ENCODE measurements around the gene CHST3.
"Not testable (repeated sequence)": the region's sequence is repeated elsewhere in the genome, so short reads cannot be mapped to it uniquely, and the experiment has no call there.

The CHST3 gene

DNA sequence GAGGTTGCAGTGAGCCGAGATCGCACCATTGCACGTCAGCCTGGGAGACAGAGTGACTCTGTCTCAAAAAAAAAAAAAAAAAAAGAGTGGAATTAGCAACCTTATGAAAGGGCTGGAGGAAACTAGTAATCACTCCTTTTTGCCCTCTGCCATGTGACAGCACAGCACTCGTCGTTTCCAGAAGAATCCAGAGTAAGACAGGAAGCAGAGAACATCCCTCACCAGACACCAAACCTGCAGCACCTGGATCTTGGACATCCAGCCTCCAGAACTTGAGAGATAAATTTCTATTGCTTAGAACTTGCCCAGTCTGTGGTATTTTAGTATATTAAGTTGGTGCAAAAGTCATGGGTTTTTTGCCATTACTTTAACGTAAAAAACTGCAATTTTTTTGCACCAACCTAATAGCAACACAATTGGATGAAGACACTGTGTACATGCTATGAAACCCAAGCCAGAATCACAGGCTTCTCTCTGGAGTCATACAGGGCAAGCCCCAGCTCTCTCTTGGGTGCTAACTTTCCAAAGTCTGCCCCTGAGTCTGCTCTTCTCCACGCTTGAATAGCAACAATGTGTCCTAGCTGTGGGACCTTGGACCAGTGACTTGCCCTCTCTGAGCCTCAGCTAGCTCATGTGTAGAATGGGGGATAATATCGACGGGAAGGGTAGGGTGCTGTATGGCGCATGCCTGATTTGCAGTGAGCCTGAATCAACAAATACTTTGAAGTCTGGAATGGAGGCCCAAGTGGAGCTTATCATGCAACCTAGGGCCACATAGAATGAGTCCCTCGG lies 55.1 kb downstream of the CHST3 start:
- in situ Hi-C loops (cut with MboI; ENCODE audit: low pct_unique_long_range_greater_than_20kb, low sequenced_read_pairs) = no loop called here
- DNase-seq = no peak

- in situ Hi-C loops (cut with MboI; ENCODE audit: low pct_unique_long_range_greater_than_20kb, low sequenced_read_pairs) = no loop called here
- DNase-seq = peak; percentile 48
These were observed 57.0 kb downstream of the CHST3 start for GRCh38 chr10:72020914-72021809.

DNA sequence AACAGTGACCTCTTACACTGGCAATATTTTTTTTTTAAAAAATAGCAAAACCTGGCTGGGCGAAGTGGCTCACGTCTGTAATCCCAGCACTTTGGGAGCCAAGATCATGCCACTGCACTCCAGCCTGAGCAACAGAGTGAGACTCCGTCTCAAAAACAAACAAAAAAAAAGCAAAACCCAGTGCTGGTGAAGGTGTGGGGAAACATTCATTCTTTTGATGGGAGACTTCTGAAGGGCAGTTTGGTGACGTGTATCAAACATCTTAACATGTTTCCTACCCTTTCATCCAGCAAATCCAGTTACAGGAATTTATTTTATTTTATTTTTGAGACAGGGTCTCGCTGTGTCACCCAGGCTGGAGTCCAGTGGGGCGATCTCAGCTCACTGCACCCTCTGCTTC lies 58.0 kb downstream of the CHST3 start:
- in situ Hi-C loops (cut with MboI; ENCODE audit: low pct_unique_long_range_greater_than_20kb, low sequenced_read_pairs) = no loop called here
- DNase-seq = no peak

- DNase-seq = no peak
- in situ Hi-C loops (cut with MboI; ENCODE audit: low pct_unique_long_range_greater_than_20kb, low sequenced_read_pairs) = no loop called here
These were observed 60.4 kb downstream of the CHST3 start for GRCh38 chr10:72024596-72024995.

GRCh38 chr10:72025400-72025799 lies 61.2 kb downstream of the CHST3 start:
- in situ Hi-C loops (cut with MboI; ENCODE audit: low pct_unique_long_range_greater_than_20kb, low sequenced_read_pairs) = no loop called here
- DNase-seq = no peak

DNA sequence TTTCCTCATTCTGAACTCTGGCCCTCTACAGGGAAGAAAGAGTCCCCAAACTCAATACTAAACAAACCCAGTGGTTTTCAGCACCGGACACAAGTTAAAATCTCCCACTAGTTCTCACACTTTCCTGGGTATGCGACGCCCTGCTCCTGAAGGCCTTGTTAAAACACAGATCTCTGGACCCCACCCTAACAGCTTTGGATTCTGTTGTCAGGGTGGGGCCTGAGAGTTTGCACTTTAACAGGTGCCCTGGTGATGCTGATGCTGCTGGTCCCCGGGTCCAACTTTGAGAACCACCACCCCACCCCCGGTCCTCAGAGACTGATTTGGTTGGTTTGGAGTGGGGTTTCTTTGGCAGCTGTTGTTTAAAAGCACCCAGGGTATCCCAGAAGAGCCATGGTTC lies 61.6 kb downstream of the CHST3 start:
- DNase-seq = no peak
- in situ Hi-C loops (cut with MboI; ENCODE audit: low pct_unique_long_range_greater_than_20kb, low sequenced_read_pairs) = no loop called here

GRCh38 chr10:72026278-72027111 lies 62.3 kb downstream of the CHST3 start:
- in situ Hi-C loops (cut with MboI; ENCODE audit: low pct_unique_long_range_greater_than_20kb, low sequenced_read_pairs) = no loop called here

DNA sequence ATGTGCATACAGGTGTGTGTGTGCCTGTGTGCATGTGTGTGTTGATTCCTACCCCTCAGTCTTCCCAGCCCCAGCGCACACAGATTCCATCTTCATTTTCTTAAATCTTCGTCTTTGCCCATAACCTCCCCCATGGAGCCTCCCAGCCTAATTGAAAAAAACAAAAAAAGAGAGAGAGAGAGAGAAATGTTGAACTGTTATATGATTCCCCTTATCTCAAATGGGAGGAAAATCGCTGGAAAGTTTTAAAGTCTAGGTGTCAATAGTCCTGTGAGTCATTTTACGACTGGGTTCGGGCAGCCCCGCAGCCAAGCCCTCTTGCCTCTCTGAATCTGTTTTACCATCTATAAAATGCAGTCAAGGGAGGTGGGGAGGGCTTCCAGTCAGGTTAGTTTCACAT lies 63.3 kb downstream of the CHST3 start:
- DNase-seq = no peak
- in situ Hi-C loops (cut with MboI; ENCODE audit: low pct_unique_long_range_greater_than_20kb, low sequenced_read_pairs) = no loop called here

More at GRCh38 chr10:72026278-72027111, 62.3 kb downstream of the CHST3 start:
- no peak for DNase-seq

DNA sequence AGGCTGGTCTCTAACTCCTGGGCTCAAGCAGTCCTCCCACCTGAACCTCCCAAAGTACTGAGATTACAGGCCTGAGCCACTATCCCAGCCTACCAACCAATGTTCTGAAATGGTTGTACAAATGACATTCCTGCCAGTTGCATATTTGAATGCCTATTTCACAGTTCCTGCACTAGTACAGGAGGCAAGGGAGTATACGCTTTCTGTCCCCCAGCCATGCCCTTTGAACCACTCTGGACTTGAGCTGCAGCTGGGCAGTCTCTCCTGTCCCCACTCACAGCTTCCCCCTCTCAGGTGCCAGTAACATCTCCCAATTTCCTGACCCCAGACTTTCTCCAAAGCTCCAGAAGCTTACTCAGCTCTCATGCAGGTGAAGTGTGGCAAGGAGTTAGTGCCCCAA lies 65.2 kb downstream of the CHST3 start:
- in situ Hi-C loops (cut with MboI; ENCODE audit: low pct_unique_long_range_greater_than_20kb, low sequenced_read_pairs) = no loop called here
- DNase-seq = no peak

DNA sequence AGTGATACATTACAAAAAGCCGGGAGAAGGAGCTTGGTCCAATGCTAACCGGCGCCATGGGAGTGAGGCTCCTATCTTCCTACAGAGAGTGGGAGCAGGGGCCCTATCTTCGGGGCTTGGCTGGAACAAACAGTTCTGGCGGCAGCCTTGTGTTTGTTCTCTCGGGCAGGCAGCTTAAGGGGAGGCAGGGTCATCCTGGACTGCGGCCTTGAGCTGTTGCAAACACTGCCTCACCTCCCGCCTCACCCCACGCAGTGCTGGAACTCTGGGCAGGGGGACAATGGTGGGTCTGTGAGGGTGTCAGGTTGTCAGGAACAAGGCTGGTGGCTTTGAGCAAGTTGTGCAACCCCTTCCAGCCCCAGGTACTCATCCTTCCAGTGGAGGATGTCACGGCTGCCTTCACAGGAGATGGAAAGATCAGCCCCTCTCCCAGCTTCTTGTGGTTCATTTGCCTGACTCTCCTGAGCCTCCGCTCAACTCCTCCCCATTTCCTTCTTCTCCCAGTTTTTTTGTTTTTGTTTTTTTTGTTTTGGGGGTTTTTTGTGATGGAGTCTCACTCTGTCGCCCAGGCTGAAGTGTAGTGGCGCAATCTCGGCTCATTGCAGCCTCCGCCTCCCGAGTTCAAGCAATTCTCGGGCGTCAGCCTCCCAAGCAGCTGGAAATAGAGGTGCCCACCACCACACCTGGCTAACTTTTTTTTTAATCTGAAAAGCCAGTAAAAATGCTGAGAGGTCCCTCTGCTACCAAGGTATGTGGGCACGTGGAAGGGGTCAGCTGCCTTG lies 66.8 kb downstream of the CHST3 start:
- in situ Hi-C loops (cut with MboI; ENCODE audit: low pct_unique_long_range_greater_than_20kb, low sequenced_read_pairs) = no loop called here
- no peak for DNase-seq

DNA sequence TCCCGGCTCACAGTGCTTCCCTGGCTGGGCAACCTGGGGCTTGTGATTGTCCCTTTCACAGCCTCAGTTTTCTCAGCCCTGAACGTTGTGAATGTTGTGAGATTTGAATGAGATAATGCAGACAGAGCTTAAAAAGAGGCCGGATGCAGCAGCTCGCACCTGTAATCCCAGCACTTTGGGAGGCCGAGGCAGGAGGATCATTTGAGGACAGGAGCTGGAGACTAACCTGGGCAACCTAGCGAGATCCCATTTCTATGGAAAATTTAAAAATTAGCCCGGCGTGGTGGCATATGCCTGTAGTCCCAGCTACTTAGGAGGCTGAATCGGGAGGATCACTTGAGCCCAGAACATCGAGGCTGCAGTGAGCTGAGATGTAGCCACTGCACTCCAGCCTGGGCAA lies 67.5 kb downstream of the CHST3 start:
- DNase-seq = no peak
- in situ Hi-C loops (cut with MboI; ENCODE audit: low pct_unique_long_range_greater_than_20kb, low sequenced_read_pairs) = no loop called here

- in situ Hi-C loops (cut with MboI; ENCODE audit: low pct_unique_long_range_greater_than_20kb, low sequenced_read_pairs); DNase-seq: not testable (repeated sequence)
These were observed 68.4 kb downstream of the CHST3 start for GRCh38 chr10:72032409-72033162.

DNA sequence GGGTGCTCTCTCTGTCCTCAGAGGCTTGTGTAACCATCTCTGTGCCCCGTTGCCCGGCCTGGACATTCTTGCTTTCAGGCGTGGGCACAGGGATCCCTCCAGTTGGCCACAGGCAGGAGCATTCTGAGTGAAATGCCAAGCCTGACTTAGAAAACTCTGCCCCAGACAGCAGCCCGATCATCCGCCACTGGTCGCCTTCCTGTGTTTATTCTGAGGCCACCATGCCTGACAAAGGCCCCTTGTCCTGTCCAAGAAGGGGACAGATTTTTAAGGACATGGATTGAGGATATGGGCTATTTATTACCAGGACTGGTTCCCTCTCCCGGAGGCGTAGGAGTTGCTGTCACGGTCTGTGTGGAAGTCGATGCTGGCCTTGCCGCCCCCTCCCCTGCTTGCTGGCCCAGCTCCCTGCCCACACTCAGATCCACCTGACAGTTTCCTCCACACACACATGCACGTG lies 69.9 kb downstream of the CHST3 start:
- in situ Hi-C loops (cut with MboI; ENCODE audit: low pct_unique_long_range_greater_than_20kb, low sequenced_read_pairs) = no loop called here
- DNase-seq = no peak

DNA sequence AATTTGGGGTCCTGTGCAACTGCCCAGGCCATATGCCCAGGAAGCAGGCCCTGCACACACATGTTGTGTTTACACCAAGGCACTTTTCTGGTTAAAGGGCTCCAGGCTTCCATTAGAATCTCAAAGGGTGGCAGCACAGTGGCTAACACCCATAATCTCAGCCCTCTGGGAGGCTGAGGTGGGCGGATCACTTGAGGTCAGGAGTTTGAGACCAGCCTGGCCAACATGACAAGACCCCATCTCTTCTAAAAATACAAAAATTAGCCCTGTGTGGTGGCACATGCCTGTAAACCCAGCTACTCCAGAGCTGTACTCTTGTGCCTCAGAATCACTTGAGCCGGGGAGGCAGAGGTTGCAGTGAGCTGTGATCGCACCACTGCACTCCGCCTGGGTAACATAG lies 70.6 kb downstream of the CHST3 start:
- in situ Hi-C loops (cut with MboI; ENCODE audit: low pct_unique_long_range_greater_than_20kb, low sequenced_read_pairs) = no loop called here
- no peak for DNase-seq

DNA sequence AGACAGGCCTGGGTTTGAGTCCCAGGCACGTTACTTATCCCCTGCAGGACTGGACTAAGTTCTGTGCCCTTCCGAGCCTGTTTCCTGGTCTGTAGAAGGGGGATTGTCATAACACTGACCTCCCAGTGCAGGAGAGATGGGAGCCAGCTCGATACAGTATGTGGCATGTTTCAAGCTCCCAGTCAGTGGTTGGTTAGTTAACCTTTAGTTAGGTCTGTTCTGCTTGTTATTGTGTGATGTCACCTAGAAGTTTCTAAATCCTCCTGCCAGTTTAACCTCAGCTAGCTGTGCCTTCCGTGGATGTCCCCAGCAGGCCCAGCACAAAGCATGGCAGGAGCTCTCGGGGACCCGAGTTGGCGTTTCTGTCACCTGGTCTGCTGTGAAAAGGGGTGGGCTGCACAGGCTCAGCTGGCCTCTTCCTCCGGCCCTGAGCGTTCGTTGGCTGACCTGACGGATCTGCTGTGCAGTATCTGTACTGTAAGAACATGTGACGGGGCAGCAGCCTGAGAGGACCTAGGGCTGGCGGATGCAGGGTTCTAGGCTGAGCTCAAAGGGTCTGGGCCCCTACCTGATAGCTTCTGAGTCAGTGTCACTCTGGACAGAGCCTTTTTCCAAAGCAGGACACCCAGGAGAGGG lies 71.2 kb downstream of the CHST3 start:
- DNase-seq = no peak
- in situ Hi-C loops (cut with MboI; ENCODE audit: low pct_unique_long_range_greater_than_20kb, low sequenced_read_pairs) = no loop called here

- in situ Hi-C loops (cut with MboI; ENCODE audit: low pct_unique_long_range_greater_than_20kb, low sequenced_read_pairs) = no loop called here
These were observed 73.1 kb downstream of the CHST3 start for GRCh38 chr10:72037266-72037665.

DNA sequence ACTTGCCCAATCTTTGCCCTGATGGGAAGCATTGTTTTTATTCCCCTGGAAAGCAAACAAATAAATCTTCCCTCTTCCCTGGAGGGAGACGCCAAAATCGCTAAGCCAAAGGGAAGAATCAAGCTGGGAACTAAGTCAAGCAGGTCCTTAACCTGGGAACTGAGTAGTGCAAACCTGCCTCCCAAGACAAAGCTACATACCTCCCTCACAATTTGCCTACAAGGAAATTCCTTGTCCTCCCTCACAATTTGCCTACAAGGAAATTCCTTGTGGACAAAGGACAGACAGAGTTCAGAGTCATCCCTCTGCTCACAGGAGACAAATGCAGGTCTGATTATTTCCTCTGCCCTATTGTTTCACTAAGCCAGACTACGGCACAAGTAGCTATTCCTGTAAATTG lies 73.6 kb downstream of the CHST3 start:
- in situ Hi-C loops (cut with MboI; ENCODE audit: low pct_unique_long_range_greater_than_20kb, low sequenced_read_pairs) = no loop called here
- DNase-seq = no peak

More at GRCh38 chr10:72037266-72037665, 73.1 kb downstream of the CHST3 start:
- DNase-seq = no peak
